ENCODE results near the gene SERTM1.

The SERTM1 gene

DNA sequence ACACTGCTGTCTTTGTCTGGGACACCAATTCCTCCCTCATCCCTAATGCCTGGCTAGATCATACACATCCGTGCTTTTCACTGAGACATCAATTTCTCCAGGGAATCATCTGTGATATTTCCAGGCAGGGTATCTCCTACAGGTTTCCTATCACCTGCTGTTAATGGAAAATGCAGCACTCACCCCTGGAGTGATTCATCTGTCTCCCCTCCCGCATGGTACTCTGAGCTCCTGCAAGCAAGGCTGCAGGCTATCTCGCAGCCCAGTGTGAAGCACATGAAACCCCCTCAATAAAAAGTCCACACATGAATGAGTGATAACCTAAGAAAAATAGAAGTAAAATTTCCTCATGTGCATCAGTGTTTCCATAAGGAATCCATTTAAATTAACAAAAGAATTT lies 38.5 kb downstream of the SERTM1 start:
- FAIRE-seq: no peak

DNA sequence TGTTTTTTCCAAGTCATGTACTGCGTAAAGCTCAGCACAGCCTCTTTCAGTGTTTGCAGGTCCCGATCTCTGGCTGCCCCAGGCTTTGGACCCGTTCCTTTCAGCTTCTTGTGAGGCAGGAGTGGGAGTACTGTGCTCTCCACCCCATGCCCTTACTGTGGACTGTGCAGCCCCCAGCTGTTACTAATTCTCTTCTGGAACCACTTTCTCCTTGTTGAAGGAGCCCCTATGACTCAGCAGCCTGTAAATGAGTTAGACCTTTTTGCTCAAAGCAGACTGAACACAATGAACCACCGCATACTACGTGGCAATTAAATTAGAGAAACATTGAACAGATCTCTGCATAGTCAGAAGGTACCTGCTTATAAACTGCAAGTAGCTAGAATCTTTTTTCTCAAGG lies 39.0 kb downstream of the SERTM1 start:
- peak; percentile 83 for FAIRE-seq

DNA sequence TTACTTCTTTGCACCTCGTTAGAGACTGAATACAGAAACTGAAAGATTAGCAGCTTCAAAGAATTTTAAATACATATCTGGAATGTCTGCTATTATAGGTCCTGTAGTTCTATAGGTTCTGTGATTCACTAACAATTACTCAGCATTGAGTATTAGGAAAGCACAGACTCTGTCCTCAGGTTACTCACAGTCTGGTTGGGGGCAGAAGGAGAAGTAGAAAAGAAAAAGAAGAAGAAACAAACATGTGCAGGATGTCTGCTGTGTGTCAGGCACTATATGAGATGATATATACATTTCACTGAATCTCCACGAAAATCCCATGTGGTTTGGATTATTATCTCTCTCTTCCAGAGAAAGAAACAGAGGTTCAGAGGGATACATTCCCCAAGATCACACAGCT lies 40.1 kb downstream of the SERTM1 start:
- FAIRE-seq: no peak

DNA sequence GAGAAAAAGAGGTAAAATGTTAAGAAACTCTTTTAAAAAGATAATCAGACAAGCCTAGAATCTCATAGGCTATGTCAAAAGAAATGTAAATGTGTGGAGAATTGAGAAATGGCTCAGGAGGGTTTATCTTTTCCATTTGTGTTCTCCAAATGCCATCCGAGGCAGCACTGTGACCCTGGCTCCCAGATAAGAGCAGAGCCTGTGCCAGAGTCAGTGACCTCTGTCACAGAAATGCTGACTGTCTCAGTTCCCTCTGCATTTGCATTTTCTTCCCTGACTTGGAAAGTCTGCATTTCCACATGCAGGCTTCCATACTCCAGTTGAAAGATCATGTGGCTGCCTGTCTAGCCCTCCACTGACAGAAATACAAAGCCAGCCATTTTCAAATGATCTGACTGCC lies 42.0 kb downstream of the SERTM1 start:
- no peak for FAIRE-seq

DNA sequence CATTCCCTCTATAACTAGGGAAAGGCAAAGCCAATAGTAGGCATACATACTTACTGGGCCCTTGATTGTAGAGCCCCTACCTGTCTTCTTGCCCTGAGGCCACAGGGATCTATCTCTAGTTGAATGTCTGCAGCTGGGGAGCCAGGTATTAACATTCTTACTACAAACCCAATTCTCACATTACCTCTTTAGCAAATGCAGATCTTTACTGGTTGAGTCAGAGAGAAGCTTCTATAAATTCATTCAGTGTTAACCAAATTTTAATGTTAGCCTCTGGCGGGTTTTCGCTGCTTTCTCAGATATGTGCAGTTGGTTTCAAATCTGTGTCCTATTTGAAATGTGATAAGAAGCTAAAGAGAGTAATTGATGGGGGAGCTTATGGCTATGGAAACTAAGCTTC lies 43.2 kb downstream of the SERTM1 start:
- no peak for FAIRE-seq

DNA sequence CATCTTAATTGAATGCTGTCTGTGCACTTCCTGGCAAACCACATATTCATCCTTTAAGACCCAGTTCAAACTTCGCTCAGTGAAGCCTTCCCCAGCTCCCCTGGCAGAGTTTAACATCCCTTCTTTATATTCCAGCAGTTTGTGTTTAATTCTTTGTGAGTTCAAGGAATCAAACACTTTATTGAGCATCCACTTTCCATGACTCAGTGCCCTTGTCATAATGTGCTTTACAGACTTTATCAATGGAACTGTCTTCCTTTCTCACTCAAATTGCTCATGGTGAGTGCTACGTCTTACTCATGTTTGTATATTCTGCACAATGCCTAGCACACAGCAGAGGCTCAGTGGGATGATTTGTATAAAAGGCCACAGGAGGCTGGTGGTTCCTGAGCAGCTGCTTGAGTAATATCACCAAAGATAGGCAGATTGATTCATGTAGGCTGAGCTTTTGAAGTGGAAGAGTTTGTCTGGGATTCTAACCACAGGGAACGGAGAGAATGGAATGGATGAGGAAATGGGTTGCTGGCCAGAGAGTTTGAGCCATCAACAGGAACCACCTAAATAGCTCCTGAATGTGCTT lies 44.2 kb downstream of the SERTM1 start:
- FAIRE-seq: no peak

DNA sequence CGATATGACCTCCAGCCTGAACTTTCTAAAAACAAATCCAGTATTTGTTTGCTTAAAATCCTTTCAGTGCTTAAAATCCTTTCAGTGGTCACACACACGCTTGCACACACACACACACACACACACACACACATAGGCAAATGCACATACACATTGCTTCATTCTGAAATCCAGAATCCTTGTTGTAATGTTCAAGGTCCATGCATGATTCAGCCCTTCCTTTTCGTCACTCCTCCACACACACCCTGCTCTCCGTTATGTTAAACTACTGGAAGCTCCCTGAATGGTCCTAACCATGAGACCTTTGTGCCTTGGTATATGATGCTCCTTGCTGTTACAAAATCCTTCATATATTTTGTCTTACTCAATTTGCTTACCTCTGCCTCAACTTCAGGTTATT lies 44.9 kb downstream of the SERTM1 start:
- no peak for FAIRE-seq

DNA sequence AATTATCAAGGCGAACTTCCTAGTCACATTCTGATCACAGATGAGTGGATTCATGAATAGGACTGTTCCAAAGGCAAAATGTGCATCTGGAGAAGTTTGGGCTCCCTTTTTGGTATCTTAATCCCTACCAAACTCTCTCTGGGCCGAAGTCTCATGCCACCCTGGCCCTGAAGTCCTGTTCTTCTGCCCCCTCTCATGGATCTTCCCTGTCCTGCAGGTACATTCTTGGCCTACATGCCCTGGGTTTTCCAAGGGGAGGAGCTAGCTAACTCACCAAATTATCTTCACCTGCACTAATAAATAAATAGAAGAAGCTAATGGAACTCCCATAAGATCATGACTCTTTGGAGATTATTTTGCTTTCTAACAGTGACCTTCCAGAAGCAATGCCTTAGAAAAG lies 50.3 kb downstream of the SERTM1 start:
- FAIRE-seq: no peak

DNA sequence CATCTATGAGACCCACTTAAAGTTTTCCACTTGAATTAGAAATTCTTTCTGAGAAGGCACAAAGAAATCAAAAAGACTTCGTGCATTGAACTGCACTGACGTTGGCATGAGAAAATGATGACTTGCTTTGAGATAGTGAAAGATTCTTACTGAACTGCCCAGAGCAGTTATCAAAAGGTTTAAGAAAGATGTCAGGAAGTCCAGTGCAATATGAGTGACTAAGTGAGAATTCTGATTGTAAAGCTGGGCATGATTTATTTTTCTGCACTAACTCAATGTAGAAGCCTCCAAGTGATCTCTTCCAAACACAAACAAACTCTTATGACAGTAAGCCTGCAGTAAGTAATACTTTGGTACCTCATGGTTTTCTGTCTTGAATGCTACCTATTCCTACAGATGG lies 52.1 kb downstream of the SERTM1 start:
- FAIRE-seq: no peak

DNA sequence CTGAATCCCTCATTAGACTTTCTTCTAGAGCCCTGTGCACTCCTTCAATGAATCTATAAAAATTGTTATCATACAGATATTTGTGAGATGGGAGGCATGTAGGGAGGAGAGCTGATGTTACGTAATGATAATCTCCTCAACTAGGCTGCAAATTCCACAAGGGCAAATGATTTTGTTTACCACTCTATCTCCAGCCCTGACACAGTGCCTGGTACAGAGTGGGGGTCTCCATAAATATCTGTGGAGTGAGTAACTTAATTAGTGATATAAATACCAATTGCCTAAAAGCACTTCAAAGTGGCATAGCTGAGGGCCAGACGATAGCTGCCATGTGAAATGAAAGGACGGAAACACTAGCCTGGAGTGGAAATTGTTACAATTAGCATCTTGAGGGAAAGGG lies 54.2 kb downstream of the SERTM1 start:
- FAIRE-seq: no peak

DNA sequence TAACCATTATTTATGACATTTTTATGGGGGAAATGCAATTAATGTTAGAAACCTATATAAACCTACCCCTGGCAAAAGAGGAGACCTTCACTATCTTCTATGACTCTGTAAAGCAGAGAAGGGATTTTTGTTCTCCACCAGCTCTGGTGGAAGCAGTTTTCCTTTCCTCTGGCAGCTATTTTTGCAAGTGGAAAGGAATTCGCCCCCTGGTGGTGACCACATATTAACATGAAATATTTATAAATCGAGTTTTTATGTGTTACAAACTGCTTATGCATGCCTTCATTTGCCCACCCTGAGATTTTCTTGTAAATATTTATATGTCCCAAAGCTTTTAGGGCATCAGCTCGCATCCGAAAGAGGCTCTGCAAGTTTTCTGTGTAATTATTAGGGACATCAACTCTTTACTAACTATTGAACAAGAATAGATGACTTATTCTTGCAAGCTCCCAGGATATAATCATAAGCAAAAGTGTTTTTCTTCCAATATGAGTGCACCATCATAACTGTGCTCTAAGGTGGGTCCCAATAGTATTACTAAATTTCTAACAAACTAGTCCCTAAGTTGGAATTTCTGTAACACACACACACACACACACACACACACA lies 62.4 kb downstream of the SERTM1 start:
- FAIRE-seq: peak; percentile 87

DNA sequence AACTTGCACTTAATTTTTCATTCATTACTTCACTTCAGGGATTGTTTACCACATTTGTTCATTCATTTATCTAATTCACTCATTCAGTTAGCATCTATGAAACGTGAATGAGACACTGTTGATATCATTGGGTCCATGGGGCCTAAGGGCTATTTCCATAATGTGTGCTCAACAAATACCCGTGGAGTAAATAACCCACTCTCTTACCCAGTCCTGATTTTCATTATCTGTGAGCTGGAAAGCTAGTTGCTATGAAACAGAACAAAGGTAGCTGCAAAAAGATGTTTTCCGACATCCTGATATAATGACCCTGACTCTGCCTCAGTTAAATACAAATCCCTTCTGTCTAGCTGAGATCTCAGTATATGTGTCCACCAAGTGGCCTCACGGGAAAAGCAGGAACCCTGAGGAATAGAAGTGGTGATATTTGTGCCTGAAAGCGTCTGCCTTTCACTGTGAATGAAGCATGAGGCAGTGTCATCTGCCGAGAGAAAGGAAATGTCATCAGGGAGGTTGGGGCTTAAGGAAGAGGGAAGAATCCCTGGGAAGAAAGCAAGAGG lies 63.8 kb downstream of the SERTM1 start:
- FAIRE-seq: no peak

DNA sequence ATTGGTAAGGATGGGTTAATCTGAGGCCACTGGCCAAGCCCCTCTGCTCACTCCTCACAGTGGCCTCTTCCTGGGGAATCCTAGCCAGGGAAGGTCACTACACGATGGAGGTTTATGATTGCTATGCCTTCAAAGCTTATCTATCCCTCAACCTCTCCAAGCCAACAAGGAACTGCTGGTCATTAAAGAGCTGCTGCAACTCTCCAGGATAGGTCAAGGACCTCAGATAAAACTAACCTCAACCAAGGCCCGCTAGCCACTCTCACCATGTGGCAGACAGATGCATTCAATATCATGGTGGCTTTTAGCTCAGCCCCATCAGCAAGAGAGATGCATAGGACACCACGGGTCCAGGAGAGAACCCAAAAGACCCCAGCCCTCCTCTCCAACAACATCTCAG lies 71.6 kb downstream of the SERTM1 start:
- FAIRE-seq: no peak

DNA sequence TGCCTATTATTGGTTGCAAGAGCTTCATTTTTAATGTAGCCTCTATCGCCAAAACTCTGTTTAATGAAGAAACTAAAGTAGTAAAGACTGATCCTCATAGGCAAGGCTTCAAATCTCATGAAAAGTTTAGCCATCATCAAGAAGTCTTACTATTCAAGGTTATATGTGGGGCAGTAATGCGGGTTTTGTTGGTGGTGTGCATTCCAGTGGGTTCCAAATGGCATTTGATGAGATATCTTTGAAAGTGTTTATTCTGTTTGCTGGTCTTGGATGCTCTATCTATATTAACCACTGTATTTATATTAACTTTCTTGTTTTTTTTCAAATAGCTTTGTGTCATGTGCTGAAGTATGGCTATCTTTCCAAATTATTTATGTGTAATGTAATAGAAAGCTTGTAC lies 72.2 kb downstream of the SERTM1 start:
- FAIRE-seq: no peak

All from endometrium (tissue), 2 donors.